HepG2 (cell line): Measurements from ENCODE around the gene FIZ1. TPM values are rescaled to one million over a fixed set of nuclear protein-coding genes. Genes with fewer than 3 reads are reported as not detected.

Experiments used
- ETS1 ChIP-seq: sonication (generic); formaldehyde crosslinking; IDR thresholded peaks from 2 replicates; pipeline ENCODE4 v1.4.0; 2020; ENCODE audit warnings: missing genetic modification reagents
- HOXA3 ChIP-seq: sonication (generic); formaldehyde crosslinking; IDR thresholded peaks from 2 replicates; pipeline ENCODE4 v1.5.0; 2020; ENCODE audit warnings: missing genetic modification reagents
- NCOA2 ChIP-seq: sonication (generic); formaldehyde crosslinking; IDR thresholded peaks from 2 replicates; pipeline ENCODE4 v1.8.0; 2022; ENCODE audit warnings: inconsistent platforms
- PBX2 ChIP-seq: IDR thresholded peaks from 2 replicates; pipeline ENCODE4 v1.6.1; 2016; ENCODE audit warnings: control low read depth
- REPIN1 ChIP-seq: sonication (generic); formaldehyde crosslinking; IDR thresholded peaks from 2 replicates; pipeline ENCODE4 v1.8.0; 2022; ENCODE audit warnings: missing genetic modification reagents, low read depth, mild to moderate bottlenecking, borderline replicate concordance
- SNAPC4 ChIP-seq: sonication (generic); formaldehyde crosslinking; IDR thresholded peaks from 2 replicates; pipeline ENCODE4 v1.4.0; 2020; ENCODE audit warnings: mild to moderate bottlenecking, missing genetic modification reagents
- SRSF1 ChIP-seq: fragments of 200-400 bp; formaldehyde crosslinking; optimal IDR thresholded peaks from 2 replicates; pipeline ENCODE3; 2017; ENCODE audit warnings: mild to moderate bottlenecking, low read depth, low read length, moderate library complexity
- TFE3 ChIP-seq: IDR thresholded peaks from 2 replicates; pipeline ENCODE4 v1.6.1; 2016
- ZNF329 ChIP-seq: sonication (generic); formaldehyde crosslinking; IDR thresholded peaks from 2 replicates; pipeline ENCODE4 v1.9.0; 2021; ENCODE audit warnings: low read depth, mild to moderate bottlenecking, missing genetic modification reagents
- ZNF574 ChIP-seq: sonication (generic); formaldehyde crosslinking; IDR thresholded peaks from 2 replicates; pipeline ENCODE4 v1.4.0; 2020; ENCODE audit warnings: missing genetic modification reagents
- ZXDC ChIP-seq: sonication (generic); formaldehyde crosslinking; IDR thresholded peaks from 2 replicates; pipeline ENCODE4 v1.5.0; 2020; ENCODE audit warnings: mild to moderate bottlenecking, missing genetic modification reagents
- polyA plus RNA-seq, 8 experiments: library from polyadenylated mRNA; depleted of rRNA in 3 of 8; stranded (reverse) in 7 of 8; unstranded in 1 of 8; fragments of >200 nt; fragmentation: Illumina TruSeq in 4 of 8; extraction: Trizol in 4 of 8; gene quantifications; 2 replicates each; pipeline versions ENCODE4 v1.2.1 to v1.2.3, GENCODE V29; 2011 to 2016; ENCODE audit warnings: low read depth in 4 of 8, missing spikeins in 1 of 8, mixed read lengths in 1 of 8; ENCODE audit not compliant: insufficient read depth in 1 of 8
- total RNA-seq, 5 experiments: library from RNA; depleted of rRNA; stranded (reverse); fragments of >200 nt; fragmentation: Illumina TruSeq; extraction: Trizol; gene quantifications; 2 replicates each; pipeline ENCODE4 v1.2.3, GENCODE V29; 2016; ENCODE audit warnings: low read depth in 1 of 5

FIZ1 gene
- total and polyA plus RNA-seq, 2 of the 13 experiments (the other 11 are each of a cell fraction or from before 2014, with no cell fraction given): 3.6 to 5.9 TPM

GRCh38 chr19:55586976-55587668 is 12.2 kb downstream of the FIZ1 start (continued):
- TF ChIP-seq TFE3 (CRISPR knock-in tag) (no peak), ZNF574 (CRISPR knock-in tag) (no peak), REPIN1 (CRISPR knock-in tag) (0 out of 2 replicates have a peak, but pooled peaks have one; percentile 20), ETS1 (CRISPR knock-in tag) (no peak), SRSF1 (no peak), NCOA2 (no peak), SNAPC4 (no peak), HOXA3 (CRISPR knock-in tag) (peak; percentile 31; the same call in 1 of the 2 replicates), ZNF329 (CRISPR knock-in tag) (no peak), ZXDC (CRISPR knock-in tag) (no peak), PBX2 (CRISPR knock-in tag) (no peak)
